SK-N-SH treated with all-trans-retinoic acid at 6 μM for 48 hours (cell line): ENCODE measurements around the gene PDCD7.

Experiments used
- ATAC-seq: fragments of 200-7000 bp; cut with Tn5 transposase; 3 replicates; pipeline ENCODE4 v1.9.1; 2020; ENCODE audit warnings: mild to moderate bottlenecking, moderate library complexity
- ARNTL ChIP-seq: fragments of 450-650 bp; formaldehyde crosslinking; IDR thresholded peaks from 2 replicates; pipeline ENCODE4 v1.5.0; 2020; ENCODE audit warnings: low read depth, mild to moderate bottlenecking, moderate library complexity, borderline replicate concordance
- BACH2 ChIP-seq: fragments of 250-450 bp; sonication (Bioruptor Pico); IDR thresholded peaks from 2 replicates; pipeline ENCODE4 v1.9.0; 2021; ENCODE audit warnings: mild to moderate bottlenecking, borderline replicate concordance
- CSDC2 ChIP-seq: fragments of 250-450 bp; sonication (Bioruptor Pico); IDR thresholded peaks from 2 replicates; pipeline ENCODE4 v1.5.0; 2020; ENCODE audit warnings: mild to moderate bottlenecking, moderate library complexity
- CSRNP3 ChIP-seq: fragments of 250-450 bp; sonication (Bioruptor Pico); IDR thresholded peaks from 2 replicates; pipeline ENCODE4 v1.5.1; 2021; ENCODE audit warnings: mild to moderate bottlenecking, moderate library complexity
- ESRRG ChIP-seq: fragments of 250-450 bp; sonication (Bioruptor Pico); IDR thresholded peaks from 2 replicates; pipeline ENCODE4 v1.6.1; 2021; ENCODE audit warnings: mild to moderate bottlenecking
- GLIS3 ChIP-seq: fragments of 250-450 bp; sonication (Bioruptor Pico); IDR thresholded peaks from 2 replicates; pipeline ENCODE4 v1.5.0; 2020; ENCODE audit warnings: mild to moderate bottlenecking, moderate library complexity
- ISL1 ChIP-seq: fragments of 250-450 bp; sonication (Bioruptor Pico); IDR thresholded peaks from 2 replicates; pipeline ENCODE4 v2.1.2; 2022; ENCODE audit warnings: mild to moderate bottlenecking, moderate library complexity
- OSR1 ChIP-seq: fragments of 250-450 bp; sonication (Bioruptor Pico); IDR thresholded peaks from 2 replicates; pipeline ENCODE4 v1.8.0; 2022; ENCODE audit warnings: moderate library complexity, mild to moderate bottlenecking, inconsistent platforms
- PPARA ChIP-seq: fragments of 250-450 bp; sonication (Bioruptor Pico); IDR thresholded peaks from 2 replicates; pipeline ENCODE4 v1.5.0; 2020; ENCODE audit warnings: mild to moderate bottlenecking, borderline replicate concordance
- RARB ChIP-seq: fragments of 250-450 bp; sonication (Bioruptor Pico); IDR thresholded peaks from 2 replicates; pipeline ENCODE4 v1.8.0; 2021; ENCODE audit warnings: mild to moderate bottlenecking, moderate library complexity
- TCF4 ChIP-seq: fragments of 250-450 bp; sonication (Bioruptor Pico); IDR thresholded peaks from 2 replicates; pipeline ENCODE4 v1.8.0; 2021; ENCODE audit warnings: mild to moderate bottlenecking, moderate library complexity, borderline replicate concordance
- TOX ChIP-seq: fragments of 250-450 bp; sonication (Bioruptor Pico); IDR thresholded peaks from 2 replicates; pipeline ENCODE4 v1.8.0; 2021; ENCODE audit warnings: mild to moderate bottlenecking, moderate library complexity, borderline replicate concordance
- ZC3H10 ChIP-seq: fragments of 250-450 bp; sonication (Bioruptor Pico); IDR thresholded peaks from 2 replicates; pipeline ENCODE4 v1.5.1; 2021; ENCODE audit warnings: mild to moderate bottlenecking, moderate library complexity
- ZFP3 ChIP-seq: fragments of 250-450 bp; sonication (Bioruptor Pico); IDR thresholded peaks from 2 replicates; pipeline ENCODE4 v1.5.0; 2020; ENCODE audit warnings: mild to moderate bottlenecking, moderate library complexity
- ZFP30 ChIP-seq: fragments of 450-650 bp; formaldehyde crosslinking; IDR thresholded peaks from 2 replicates; pipeline ENCODE4 v1.5.0; 2022; ENCODE audit warnings: mild to moderate bottlenecking, moderate library complexity
- ZNF565 ChIP-seq: fragments of 450-650 bp; formaldehyde crosslinking; conservative IDR thresholded peaks from 2 replicates; pipeline ENCODE4 v1.5.0; 2020; ENCODE audit warnings: low read depth, mild to moderate bottlenecking, moderate library complexity
- ZNF70 ChIP-seq: fragments of 450-650 bp; formaldehyde crosslinking; IDR thresholded peaks from 2 replicates; pipeline ENCODE4 v1.5.0; 2020; ENCODE audit warnings: mild to moderate bottlenecking, moderate library complexity
- ZNF8 ChIP-seq: fragments of 450-650 bp; formaldehyde crosslinking; IDR thresholded peaks from 2 replicates; pipeline ENCODE4 v1.5.0; 2020; ENCODE audit warnings: mild to moderate bottlenecking, moderate library complexity
- TF ChIP-seq, protein P1 (sequence below): fragments of 250-450 bp; sonication (Bioruptor Pico); IDR thresholded peaks from 2 replicates; pipeline ENCODE4 v1.8.0; 2020; ENCODE audit warnings: mild to moderate bottlenecking, moderate library complexity, borderline replicate concordance
- TF ChIP-seq, protein P2 (sequence below): fragments of 250-450 bp; sonication (Bioruptor Pico); IDR thresholded peaks from 2 replicates; pipeline ENCODE4 v1.5.0; 2020; ENCODE audit warnings: mild to moderate bottlenecking, moderate library complexity

The PDCD7 gene

GRCh38 chr15:65079580-65079979 is 54.0 kb downstream of the PDCD7 start:
- no peak for ATAC-seq

GRCh38 chr15:65077981-65078352 is 55.6 kb downstream of the PDCD7 start:
- no peak for TF ChIP-seq ZNF70 (CRISPR knock-in tag)
- no peak for TF ChIP-seq ARNTL
- TF ChIP-seq CSRNP3 (CRISPR knock-in tag), result no peak
- TF ChIP-seq ZFP3 (CRISPR knock-in tag), result no peak
- no peak for TF ChIP-seq BACH2
- no peak for TF ChIP-seq ZC3H10 (CRISPR knock-in tag)
- no peak for TF ChIP-seq ZNF8
- TF ChIP-seq ISL1 (CRISPR knock-in tag), result no peak
- TF ChIP-seq, protein P1, sequence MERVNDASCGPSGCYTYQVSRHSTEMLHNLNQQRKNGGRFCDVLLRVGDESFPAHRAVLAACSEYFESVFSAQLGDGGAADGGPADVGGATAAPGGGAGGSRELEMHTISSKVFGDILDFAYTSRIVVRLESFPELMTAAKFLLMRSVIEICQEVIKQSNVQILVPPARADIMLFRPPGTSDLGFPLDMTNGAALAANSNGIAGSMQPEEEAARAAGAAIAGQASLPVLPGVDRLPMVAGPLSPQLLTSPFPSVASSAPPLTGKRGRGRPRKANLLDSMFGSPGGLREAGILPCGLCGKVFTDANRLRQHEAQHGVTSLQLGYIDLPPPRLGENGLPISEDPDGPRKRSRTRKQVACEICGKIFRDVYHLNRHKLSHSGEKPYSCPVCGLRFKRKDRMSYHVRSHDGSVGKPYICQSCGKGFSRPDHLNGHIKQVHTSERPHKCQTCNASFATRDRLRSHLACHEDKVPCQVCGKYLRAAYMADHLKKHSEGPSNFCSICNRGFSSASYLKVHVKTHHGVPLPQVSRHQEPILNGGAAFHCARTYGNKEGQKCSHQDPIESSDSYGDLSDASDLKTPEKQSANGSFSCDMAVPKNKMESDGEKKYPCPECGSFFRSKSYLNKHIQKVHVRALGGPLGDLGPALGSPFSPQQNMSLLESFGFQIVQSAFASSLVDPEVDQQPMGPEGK, result no peak
- TF ChIP-seq TOX (CRISPR knock-in tag), result no peak
- TF ChIP-seq PPARA (CRISPR knock-in tag), result no peak
- TF ChIP-seq RARB (CRISPR knock-in tag), result no peak
- TF ChIP-seq OSR1 (CRISPR knock-in tag), result no peak
- TF ChIP-seq TCF4 (CRISPR knock-in tag), result no peak
- no peak for TF ChIP-seq ESRRG (CRISPR knock-in tag)
- TF ChIP-seq ZFP30 (CRISPR knock-in tag), result no peak

More at GRCh38 chr15:65079580-65079979, 54.0 kb downstream of the PDCD7 start:
- TF ChIP-seq, protein P2, sequence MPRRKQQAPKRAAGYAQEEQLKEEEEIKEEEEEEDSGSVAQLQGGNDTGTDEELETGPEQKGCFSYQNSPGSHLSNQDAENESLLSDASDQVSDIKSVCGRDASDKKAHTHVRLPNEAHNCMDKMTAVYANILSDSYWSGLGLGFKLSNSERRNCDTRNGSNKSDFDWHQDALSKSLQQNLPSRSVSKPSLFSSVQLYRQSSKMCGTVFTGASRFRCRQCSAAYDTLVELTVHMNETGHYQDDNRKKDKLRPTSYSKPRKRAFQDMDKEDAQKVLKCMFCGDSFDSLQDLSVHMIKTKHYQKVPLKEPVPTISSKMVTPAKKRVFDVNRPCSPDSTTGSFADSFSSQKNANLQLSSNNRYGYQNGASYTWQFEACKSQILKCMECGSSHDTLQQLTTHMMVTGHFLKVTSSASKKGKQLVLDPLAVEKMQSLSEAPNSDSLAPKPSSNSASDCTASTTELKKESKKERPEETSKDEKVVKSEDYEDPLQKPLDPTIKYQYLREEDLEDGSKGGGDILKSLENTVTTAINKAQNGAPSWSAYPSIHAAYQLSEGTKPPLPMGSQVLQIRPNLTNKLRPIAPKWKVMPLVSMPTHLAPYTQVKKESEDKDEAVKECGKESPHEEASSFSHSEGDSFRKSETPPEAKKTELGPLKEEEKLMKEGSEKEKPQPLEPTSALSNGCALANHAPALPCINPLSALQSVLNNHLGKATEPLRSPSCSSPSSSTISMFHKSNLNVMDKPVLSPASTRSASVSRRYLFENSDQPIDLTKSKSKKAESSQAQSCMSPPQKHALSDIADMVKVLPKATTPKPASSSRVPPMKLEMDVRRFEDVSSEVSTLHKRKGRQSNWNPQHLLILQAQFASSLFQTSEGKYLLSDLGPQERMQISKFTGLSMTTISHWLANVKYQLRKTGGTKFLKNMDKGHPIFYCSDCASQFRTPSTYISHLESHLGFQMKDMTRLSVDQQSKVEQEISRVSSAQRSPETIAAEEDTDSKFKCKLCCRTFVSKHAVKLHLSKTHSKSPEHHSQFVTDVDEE (CRISPR knock-in tag), result no peak
- TF ChIP-seq OSR1 (CRISPR knock-in tag) (no peak), CSDC2 (CRISPR knock-in tag) (no peak), ZFP30 (CRISPR knock-in tag) (no peak), TCF4 (CRISPR knock-in tag) (no peak), ISL1 (CRISPR knock-in tag) (no peak), ZFP3 (CRISPR knock-in tag) (no peak), PPARA (CRISPR knock-in tag) (no peak), TOX (CRISPR knock-in tag) (no peak), BACH2 (no peak), CSRNP3 (CRISPR knock-in tag) (no peak)
- TF ChIP-seq, protein P1, result no peak
- TF ChIP-seq, all 23 proteins: peak for 0

DNA sequence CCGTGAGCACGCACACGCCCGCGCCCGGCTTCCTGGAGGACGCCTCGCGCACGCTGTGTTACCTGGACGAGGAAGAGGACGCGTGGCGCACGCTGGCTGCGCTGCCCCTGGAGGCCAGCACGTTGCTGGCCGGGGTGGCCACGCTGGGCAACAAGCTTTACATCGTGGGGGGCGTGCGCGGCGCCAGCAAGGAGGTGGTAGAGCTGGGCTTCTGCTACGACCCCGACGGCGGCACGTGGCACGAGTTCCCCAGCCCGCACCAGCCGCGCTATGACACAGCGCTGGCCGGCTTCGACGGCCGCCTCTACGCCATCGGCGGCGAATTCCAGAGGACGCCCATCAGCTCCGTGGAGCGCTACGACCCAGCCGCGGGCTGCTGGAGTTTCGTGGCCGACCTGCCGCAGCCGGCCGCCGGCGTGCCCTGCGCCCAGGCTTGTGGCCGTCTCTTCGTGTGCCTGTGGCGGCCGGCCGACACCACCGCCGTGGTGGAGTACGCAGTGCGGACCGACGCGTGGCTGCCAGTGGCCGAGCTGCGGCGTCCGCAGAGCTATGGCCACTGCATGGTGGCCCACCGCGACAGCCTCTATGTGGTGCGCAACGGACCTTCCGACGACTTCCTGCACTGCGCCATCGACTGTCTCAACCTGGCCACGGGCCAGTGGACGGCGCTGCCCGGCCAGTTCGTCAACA is 56.2 kb downstream of the PDCD7 start:
- TF ChIP-seq ZNF565, result no peak
- no peak for TF ChIP-seq GLIS3
- no peak for TF ChIP-seq BACH2
- no peak for TF ChIP-seq ZNF70 (CRISPR knock-in tag)
- TF ChIP-seq PPARA (CRISPR knock-in tag), result no peak
- no peak for TF ChIP-seq CSDC2 (CRISPR knock-in tag)
- no peak for ATAC-seq

More at GRCh38 chr15:65077981-65078352, 55.6 kb downstream of the PDCD7 start:
- peak; percentile 77 for ATAC-seq
